Superior temporal gyrus (tissue), 1 donor: ENCODE results near the gene WDR33.

ENCODE experiments used
- DNase-seq: peaks from one replicate; pipeline ENCODE4 v3.0.0-alpha.2; 2016; ENCODE audit errors: extremely low spot score

The WDR33 gene

DNA sequence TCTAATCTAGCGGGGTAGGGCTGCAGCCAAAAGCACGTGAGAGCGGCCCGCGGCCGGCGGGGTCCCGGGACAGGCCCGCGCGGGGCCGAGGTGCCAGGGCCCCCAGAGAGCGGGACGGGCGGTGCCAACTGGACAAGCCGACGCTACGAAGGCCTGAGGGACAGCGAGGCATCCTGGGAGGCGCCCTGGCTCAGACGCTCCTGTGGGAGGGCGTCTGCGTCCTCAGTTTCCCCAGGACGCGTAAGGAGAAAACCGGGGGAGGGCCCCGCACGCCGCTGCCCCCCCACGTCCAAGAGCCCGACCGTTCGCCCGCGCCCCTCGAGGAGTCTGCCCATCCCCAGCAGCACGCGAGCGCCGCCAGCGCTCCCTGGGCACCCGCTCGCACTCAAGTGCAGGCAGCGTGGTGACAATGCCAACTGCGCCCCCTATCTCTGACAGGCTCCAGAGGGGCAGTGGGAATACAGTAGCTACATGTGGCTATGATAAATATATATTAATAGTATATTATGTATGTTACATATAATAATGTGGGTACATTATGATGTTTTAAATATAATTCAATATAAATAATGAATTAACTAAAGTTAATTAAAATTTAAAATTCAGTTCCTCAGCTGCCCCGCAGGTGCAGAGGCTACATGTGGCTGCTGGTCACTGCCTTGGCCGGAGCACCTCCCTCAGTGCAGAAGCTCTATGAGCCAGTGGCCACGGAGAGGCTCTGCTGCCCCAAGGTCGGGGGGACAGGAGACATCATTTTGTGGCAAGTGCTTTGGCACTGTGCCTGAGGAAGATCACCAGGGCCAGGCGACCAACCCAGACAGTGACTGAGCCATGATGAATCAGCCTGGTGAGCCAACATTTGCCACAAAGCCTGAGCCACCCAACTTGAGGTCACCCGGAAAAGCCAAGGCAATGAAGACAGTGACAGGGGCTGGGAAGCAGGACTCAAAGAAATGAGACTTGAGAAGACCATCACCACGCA is 115.2 kb downstream of the WDR33 start:
- peak; percentile 73 for DNase-seq

DNA sequence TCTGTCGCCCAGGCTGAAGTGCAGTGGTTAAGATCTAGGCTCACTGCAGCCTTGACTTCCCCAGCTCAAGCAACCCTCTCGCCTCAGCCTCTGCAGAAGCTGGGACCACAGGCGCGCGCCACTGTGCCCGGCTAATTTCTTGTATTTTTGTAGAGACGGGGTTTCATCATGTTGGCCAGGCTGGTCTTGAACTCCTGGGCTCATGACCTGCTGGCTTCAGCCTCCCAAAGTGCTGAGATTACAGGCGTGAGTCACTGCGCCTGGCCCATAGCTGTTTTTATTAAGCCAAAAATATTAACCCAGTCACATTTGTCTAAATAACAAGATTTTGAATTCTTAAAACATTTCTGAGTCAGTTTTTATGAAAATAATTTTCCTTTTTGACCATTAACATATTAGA is 116.0 kb downstream of the WDR33 start:
- no peak for DNase-seq

DNA sequence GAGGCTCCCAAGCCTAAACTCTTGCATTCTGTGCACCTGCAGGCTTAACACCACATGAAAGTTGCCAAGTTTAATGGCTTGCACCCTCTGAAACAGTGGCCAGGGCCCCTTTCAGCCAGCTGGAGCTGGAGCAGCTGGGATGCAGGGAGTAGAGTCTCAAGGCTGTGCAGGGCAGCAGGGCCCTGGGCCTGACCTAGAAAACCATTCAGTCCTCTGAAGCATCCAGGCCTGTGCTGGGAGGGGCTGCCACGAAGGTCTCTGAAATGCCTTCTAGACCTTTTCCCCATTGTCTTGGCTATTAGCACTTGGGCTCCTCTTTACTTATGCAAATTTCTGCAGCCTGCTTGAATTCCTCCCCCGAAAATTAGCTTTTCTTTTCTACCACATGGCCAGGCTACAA is 120.3 kb downstream of the WDR33 start:
- DNase-seq, result no peak

DNA sequence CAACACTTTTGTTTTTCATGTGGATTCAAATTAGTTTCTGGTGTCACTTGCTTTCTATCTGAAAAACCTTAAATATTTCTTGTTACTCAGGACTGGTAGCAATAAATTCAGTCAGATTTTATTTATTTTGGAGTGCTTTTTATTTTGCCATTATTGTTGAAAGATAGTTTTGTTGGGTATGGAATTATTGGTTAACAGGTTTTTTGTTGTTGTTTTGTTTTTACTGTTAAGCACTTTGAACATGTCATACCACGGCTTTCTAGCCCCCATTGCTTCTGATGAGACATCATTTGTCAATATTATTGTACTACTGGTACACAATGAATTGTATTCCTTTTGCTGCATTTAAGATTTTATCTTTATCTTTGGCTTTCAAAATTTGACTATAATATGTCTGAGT is 122.6 kb downstream of the WDR33 start:
- no peak for DNase-seq

DNA sequence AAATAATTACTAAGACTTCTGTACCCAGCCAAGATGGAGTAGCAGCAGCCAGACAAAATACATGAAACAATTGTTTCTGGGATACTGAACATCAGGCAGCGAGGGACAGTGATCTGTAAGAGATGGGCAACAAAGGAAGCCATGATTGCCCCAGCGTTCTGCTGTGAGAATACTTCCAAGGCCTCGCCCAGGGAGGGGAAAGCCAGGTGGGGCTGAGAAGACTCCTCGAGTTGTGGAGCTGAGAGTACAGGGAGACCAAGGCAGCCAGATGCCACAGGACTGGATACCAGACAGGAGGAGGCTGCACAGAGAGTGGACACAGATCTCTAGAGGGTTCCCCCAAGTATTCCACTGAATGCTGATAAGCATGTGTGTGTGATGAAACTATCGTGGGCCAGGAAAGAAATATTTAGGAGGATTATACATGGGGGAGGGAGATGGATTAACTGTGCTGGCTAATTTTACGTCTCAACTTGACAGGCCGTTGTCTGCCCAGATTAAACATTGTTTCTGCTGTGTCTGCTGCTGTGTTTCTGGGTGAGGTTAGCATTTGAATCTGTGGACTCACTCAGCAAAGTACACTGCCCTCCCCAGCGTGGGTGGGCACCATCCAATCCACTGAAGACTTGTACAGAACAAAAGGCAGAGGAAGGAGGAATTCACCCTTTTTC is 125.4 kb downstream of the WDR33 start:
- DNase-seq, result no peak

DNA sequence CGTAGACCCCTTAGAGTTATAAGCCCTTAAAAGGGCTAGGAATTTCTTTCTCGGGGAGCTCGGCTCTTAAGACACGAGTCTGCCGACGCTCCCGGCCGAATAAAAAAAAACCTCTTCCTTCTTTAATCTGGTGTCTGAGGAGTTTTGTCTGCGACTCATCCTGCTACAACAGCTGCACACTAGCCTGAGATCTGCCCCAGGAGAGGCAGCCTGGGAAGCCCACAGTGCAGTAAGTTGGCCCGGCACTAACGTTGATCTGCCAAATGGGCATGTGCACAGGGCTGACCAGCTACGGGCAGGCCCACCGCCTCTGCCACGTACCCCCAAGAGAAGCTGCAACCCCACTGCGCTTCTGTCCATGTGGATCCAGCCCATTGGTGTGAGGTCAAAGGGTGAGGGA is 127.2 kb downstream of the WDR33 start:
- no peak for DNase-seq

DNA sequence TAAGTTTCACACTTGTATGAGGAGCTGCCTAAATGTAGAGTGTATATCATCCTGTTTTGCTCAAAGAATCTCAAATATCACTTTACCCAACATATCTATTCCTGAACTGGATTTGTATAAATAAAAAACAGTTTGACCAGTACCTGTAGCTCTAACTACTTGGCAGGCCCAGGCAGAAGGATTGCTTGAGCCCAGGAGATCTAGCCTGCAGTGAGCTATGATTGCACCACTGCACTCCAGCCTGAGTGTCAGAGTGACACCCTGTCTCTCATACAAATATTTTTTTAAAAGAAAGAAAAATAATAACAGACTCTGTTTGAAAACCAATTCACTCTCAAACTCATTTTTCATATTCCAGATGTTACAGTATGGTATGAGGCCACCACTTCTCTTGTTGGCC is 127.9 kb downstream of the WDR33 start:
- no peak for DNase-seq

DNA sequence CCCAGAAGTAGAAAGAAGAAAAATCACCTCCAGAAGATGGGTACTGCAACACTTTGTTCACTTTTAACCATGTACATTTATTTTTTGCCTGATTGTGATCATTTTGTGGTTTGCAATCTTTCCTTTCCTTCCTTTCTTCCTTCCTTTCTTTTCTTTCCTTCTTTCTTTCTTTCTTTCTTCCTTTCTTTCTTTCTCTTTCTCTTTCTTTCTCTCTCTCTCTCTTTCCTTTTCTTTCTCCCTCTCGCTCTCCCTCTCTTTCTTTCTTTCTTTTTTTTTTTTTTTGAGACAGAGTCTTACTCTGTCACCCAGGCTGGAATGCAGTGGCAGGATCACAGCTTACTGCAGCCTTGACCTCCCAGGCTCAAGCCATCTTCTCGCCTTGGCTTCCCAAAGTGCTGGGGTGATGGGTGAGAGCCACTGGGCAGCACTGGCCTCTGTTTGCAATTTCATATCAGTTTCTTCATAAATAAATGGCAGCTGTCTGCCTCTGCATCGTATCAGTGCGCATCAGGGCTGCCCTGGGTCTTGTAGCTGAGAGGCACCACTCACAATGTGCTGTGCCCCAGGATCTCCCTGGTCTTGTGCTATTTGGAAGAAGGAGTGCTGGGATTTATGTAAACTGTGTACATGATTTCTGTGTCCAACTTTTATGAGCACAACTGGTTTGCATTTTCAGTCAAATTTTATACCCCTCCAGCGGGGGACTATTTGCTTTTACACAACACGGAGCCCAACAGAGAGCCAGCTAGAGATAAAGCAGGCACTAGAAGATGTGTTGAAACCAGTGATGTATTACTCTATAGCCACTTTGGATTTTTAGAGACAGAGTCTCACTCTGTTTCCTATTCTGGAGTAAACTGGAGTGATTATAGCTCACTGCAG is 128.8 kb downstream of the WDR33 start:
- no peak for DNase-seq

DNA sequence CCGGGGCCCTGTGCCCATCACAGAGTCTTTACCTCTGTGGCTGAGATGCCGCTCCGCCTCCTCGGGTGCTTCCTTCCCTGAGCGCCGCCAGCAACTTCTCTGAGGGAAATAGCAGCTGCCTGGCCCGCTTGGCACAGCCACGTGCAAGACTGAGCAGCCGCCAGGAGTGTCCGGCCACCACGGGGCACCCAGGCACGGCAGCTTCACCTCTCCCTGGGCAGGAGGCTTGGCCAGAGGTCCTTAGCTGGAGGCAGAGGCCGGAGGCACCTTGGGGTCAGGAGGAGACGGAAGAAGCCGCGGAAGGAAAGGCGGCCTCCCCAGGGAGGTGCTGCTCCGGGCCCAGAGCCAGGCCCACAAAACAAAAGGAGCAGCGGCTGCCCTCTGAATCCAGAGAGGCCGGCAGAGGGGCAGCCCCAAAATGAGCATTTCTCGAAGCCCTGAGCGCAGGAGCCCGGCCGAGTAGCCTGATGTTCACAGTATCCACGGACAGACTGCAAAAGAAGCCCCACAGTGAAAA is 129.6 kb downstream of the WDR33 start:
- no peak for DNase-seq

DNA sequence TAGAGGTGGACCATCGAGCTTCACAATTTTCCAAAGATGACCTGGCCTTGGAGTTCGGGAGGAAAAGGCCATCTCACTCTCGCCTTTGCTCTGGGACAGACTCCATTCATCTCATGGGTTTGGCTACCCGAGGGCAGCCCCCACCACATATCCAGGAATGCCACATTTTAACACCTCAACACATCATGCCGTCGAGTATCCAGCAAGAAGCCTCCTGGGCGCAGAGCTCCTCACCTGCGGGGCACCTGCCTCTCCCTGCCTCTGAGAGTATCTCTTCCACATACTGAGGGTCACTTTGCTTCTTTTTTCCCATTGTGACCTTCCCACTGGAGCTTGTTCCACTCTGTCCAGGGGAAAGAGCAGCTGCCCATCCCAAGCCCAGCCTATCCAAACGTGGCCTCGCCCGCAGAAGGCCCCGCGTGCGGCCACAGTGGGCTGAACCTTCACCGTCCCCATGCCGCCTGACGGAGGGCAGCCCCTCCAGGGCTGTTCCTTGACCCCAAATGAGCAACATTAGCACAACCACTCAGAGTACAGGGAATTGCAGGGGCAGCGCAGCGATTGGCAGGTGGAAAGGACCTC is 130.2 kb downstream of the WDR33 start:
- no peak for DNase-seq

DNA sequence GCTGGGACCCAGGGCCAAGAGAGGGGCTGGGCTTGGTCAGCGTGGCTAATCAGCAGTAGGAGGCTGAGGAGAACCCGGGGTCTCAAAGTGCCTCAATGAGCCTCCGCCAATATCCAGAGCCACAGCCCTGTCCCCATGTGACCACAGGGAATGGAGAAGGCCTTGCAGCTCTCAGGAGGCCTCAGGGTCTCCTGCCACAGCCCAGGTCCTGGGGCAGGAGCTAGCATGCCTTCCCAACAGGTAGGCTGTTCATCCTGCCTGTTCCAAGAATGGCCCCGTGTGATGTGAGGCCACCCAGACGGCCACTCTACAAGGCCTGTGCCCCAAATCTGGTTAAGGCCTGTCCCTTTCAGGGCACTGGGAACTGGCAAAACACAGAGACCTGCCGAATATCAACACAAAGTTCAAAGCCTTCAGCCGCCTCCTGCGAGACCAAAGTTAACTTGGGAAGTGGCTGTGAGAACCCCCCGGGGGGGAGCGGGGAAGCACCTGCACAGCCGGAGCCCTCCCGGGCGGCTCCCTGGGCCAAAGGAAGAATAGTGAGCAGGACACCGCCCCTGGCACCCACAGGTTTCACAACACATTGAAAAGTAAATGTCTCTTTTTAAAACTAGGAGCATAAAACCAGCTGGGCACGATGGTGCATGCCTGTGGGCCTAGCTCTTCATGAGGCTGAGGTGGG is 131.2 kb downstream of the WDR33 start:
- DNase-seq, result no peak

DNA sequence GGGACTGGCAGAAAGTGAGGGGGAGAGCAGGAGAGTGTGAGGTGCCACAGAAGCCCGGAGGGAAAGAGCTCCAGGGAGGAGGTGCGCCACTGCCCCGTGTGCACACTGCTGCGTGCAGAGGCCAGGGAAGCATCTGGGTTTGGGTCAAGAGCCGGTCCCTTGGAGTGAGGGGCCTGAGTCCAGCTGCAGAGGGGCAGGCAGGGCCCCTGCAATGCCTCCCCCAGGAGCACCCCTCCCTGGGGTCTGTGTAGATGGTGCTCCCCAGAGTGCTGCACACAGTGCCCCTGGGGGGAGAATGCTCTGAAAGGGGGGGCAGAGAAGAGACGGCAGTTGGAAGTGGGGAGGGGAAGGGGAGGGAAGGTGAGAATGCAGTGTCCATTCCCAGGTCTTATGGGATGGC is 132.0 kb downstream of the WDR33 start:
- DNase-seq, result no peak

DNA sequence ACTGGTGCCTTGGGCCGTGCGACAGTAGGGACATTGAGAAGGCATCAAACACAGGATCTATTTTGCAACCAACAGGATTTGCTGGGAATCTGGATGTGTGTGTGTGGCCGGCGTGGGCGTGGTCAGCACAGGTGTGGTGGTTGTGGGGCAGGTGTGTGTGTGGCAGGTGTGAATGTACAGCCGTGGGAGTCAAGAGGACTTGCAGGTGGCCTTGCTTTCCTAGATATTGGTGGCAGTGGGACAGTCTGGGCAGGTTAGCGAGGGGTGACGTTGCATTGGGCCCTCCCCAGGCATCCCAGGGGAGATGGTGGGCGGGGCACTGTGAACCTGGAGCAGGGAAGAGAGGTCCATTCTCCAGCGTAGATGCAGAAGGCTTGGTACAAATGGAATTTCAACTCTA is 132.4 kb downstream of the WDR33 start:
- no peak for DNase-seq

DNA sequence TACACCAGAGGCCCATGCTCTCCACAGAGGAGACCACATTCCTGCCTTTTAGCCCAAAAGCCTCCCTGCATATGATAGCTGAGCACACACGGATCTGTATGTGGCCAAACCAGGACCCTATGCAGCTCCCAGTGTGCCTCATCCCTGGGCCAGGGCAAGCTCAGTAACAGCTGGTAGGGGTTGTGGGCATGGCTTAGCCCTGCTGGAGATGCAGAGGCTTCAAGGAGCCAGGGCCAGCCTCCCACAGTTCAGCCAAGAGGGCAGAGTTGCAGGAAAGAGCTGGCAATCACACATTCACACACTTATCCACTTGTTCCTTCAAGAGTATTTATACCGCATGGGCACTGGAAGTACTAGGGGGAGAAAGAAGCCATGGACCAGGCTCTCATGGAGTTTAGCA is 134.1 kb downstream of the WDR33 start:
- no peak for DNase-seq

DNA sequence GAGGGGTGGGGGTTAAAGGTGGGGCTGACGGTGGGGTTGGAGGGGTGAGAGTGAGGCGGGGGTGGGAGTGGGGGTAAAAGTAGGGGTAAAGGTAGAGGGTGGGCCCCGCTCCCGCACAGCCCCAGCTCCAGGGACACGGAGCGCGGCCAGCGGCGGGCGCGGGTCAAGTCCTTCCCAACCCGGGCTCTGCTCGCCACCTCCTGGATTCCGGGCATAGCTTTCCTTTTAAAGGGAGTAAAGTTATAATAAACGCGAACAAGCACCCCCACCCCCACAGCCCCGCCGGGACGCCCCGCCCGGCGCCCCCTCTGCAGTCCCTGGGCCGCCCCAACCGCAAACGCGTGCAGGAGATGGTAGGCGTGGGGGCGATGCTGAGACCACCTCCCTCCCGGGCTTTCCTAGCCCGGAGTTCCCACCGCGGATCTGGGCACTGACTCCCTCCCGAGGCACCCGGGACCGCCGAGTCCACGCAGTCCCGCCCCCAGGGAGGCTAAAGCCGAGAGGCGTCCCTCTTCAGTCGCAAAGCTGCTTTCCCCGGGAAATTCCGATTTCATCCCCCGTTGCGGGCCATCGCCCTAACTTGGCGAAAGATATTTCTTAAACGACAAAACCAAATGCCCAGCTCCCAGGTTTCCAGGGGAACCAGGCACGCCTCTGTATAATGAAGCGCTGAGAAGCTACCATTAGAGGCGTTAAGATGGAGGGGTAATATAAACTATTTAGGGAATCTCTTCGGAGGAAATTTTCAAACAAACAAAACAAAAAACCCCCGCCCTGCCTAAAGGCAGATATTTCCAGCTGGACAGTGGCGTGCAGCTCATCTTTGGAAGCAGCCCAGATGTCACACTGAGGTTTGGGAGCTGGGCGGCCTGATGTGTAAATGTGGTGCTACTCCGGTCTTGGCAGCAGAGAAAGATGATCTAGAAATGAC is 135.4 kb downstream of the WDR33 start, which contains the start of gene LIMS2:
Gene LIMS2 (minus strand): TSS at position 200 of the 931 bp plus-strand sequence. CDS start 506 bp downstream, outside the sequence.
- DNase-seq, result peak; percentile 16

DNA sequence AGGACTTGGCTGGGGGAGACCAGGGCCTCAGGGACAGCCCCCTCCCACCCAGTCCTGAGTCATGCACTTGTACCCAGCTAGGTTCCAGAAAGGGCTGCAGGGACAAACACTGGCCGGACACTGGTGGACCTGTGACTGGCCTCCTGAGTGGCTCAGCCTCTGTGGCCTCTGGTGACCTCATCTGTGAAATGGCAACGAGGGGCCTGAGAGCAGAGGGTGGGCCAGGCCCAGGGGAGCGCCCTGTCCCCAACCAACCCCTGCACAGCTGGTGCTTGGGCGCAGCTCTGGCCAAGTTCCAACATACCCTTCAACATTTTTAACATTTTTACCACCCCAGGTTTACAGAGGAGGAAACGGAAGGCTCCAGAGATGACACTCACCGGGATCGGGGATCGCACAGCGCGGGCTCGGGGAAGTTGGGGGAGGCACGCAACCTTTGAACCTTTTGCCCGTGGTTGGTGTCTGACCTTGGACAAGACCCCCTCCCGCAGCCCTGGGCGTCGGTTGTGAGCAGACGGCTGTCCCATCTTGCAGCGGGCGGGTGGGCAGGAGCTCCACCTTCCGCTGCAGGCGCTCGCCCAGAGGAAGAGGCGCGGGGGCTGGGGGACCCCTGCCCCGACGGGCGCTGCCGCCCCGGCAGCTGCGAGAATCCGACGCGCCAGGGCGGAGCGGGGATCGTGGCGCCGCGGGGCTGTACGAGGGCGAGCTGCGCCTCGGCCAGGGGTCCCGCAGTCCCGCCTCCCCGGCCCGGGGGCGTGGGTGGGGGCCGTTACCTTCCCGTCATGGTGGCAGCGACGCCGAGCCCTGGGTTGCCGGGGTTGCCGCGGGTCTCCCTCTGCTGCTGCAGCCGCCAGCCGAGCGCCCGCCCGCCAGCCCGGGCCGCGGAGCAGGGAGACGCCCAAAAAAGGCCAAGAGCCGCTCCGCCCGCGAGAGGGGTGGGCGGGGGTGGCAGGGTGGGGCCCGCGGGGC is 136.4 kb downstream of the WDR33 start:
- DNase-seq, result no peak

DNA sequence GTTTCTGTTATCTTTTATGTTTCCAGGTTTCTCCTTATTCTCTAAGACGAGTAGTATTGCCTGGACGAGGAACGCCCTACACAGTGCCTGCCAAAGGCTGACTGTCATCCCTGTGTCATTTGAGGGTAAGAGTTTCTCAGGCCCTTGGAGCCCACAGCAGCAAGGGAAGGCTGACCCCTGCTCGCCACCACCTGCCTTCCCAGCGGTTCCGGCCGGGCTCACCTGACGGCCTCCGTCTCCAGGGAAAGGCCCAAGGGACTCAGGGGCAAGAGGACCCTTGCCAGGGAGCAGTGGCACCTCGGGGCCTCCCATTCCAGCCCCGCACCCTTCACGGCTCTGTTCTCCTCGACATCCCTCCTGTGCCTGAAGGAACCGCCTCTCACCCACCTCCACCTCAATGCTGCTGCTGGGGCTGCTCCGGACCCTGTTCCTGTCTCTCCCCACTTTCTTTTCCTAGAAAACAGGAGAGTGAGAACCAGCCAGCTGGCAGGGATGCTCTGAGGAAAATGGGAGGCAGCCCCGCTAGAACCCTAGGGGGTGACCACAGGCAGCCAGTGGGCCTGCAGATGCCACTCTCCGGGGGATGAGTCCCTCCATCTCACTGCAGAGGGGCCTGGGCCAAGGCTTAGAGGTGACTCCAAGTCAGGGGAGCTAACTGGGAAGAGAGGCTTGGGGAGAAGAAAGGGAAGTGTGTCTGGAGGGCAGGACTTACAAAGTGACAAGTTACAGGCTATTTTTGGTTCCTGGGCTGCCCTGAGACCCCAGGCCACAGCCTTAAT is 137.5 kb downstream of the WDR33 start:
- no peak for DNase-seq
